HG03575 (cell line): ENCODE measurements around the gene SLC25A31.

Experiments
- ATAC-seq: cut with Tn5 transposase; IDR thresholded peaks from one replicate; pipeline ENCODE4 v1.9.1; 2021; ENCODE audit not compliant: unreplicated experiment, insufficient number of reproducible peaks, low FRiP score; ENCODE audit errors: extremely low read depth

Gene SLC25A31

DNA sequence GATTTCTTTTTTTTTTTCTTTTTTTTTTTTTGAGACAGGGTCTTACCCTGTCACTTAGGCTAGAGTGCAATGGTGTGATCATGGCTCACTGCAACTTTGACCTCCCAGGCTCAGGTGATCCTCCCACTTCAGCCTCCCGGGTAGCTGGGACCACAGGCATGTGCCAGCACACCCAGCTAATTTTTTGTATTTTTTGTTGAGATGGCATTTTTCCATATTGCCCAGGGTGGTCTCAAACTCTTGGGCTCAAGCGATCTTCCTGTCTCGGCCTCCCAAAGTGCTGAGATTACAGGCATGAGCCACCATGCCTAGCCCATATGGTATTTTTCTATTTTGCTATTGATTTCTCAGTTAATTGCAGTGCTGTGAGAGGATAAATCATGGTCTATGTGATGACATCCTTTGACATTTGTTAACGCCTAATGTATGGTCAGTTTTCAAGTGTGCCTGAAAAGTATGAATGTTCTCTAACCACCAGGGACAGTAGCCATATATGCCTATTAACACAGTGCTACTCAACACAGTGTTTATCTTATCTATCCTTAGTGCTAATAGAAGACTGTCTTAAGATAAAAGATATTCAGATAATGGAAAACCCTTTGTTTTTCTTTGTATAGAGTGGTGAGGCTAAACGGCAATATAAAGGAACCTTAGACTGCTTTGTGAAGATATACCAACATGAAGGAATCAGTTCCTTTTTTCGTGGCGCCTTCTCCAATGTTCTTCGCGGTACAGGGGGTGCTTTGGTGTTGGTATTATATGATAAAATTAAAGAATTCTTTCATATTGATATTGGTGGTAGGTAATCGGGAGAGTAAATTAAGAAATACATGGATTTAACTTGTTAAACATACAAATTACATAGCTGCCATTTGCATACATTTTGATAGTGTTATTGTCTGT lies 42.8 kb downstream of the SLC25A31 start:
- no peak for ATAC-seq

DNA sequence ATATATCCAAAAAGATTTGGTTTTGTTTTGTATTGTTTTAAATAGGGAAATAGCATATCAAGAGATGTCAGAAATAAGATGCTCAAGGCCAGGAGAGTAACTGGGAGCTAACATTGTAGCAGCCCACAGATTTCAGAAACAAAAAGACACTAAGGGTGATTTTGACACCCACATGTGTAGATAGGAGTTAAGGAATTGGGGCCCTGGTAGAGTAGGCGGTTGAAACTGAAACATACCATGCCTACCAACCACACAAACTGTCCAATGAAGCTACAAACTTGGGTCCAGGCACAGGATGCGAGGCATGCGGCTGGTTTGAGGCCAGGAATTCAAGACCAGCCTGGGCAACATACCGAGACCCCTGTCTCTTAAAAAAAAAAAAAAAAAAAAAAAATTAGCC lies 45.6 kb downstream of the SLC25A31 start:
- no peak for ATAC-seq

DNA sequence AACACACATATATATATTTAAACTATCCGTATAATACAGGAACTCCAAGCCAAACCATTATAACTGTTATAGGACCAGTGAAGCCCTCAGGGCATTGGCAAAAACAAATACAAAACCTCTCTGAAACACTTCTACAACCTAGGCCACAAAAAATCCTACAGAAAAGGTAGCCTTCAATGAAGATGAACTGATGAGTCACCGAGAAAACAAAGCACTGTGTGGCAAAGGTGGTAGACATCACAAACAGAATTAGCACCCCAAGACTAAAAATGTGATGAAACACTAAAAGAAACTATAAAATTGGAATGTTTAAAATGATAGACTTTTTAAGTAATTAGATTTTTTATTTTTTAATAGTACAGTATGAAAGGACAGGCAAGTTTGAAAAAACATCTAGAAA lies 46.4 kb downstream of the SLC25A31 start:
- no peak for ATAC-seq

DNA sequence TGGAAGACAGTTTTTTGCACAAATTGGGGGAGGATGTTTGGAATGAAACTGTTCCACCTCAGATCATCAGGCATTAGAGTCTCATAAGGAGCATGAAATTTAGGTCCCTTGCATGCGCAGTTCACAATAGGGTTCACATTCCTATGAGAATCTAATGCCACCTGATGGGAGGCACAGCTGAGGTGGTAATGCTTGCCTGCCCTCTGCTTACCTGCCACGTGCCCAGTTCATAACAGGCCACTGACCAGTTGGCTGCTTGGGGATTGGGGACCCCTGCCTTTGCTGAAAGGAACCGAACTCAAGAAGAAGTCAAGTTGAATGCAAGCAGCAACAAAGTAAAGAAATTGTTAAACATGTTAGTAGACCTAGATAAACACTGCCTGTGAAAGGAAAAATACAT lies 47.3 kb downstream of the SLC25A31 start:
- ATAC-seq: no peak

DNA sequence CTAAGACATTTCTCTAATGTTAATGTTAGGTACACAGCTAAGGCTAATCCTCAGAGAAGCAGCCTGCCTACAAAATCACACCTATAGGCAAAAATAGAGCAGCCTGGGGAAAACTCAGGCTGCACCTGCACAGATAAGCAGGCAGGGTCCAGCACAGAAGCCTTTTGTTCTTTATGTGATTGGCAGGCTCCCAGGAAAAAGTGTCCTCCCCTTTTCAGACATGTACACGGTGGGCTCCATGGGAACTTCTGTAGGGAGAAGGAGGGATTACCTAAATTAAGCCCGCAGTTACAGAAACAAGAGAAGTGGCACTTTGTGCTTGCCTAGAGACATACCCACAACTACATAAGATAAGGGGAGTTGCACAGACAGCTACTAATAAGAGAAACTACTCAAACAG lies 47.9 kb downstream of the SLC25A31 start:
- no peak for ATAC-seq

DNA sequence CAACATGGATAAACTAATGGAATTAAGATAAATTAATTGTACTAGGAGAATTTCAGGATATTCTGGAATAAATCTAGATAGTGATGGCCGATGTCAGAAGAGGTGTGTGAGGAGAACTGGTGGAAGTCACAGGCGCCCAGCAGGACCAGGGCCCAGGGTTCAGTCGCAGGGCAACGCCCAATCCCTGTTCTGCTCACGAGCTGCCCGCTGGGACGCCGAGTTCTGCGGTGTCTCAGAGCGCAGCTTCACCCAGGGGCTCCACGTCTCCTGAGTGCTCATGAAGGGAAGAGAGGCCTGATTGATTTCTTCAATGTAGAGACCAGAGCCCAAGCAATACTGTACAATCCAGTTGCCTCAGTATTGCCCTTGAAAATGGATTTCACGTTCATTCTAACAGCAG lies 50.4 kb downstream of the SLC25A31 start:
- no peak for ATAC-seq

DNA sequence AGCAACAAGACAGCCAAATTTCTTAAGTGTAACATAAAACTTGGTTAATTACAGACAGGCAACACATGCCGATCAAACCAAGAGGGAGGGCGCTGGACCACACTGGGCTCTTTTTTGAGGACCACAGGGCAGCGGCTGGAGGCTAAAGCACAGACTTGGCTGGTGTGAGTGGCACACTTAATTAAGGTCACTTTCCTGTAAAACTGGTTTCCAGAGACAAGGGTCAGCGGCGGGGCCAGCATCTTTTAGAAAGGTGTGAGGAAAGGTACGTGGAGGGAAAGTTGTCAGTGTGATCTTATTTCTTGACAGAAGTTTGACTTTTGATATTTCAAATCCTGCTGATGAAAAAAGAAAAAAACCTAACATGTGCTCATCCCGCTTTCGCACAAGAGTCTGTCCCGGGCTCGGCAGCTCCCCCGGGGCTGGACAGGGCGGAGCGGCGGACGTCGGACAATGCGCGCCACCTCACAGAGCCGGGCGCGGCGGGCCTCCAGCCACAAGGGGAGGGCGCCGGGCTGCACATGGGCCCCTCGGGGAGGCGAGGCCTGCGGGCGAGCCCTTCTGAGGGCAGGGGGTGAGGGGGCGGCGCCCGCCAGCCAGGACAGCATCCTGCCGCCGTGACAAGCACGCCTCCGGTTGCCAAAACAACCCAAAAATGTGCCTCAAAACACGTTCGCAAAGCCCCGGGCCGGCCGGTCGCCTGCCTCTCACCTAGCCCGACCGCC lies 51.3 kb downstream of the SLC25A31 start:
- peak; percentile 9 for ATAC-seq

DNA sequence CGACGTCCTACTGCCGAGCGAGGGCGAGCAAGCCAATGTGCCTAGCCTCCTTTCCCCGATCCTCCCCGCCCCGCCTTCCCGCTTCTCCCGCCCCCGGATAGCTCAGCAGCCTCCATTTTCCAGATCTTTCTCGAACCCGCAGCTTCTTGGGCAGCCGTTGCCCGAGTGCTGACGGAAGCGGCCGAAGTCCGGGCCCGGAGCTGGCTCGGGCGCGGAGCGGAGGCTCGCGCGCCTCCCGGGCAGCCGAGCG lies 51.8 kb downstream of the SLC25A31 start:
- peak; percentile 30 for ATAC-seq

DNA sequence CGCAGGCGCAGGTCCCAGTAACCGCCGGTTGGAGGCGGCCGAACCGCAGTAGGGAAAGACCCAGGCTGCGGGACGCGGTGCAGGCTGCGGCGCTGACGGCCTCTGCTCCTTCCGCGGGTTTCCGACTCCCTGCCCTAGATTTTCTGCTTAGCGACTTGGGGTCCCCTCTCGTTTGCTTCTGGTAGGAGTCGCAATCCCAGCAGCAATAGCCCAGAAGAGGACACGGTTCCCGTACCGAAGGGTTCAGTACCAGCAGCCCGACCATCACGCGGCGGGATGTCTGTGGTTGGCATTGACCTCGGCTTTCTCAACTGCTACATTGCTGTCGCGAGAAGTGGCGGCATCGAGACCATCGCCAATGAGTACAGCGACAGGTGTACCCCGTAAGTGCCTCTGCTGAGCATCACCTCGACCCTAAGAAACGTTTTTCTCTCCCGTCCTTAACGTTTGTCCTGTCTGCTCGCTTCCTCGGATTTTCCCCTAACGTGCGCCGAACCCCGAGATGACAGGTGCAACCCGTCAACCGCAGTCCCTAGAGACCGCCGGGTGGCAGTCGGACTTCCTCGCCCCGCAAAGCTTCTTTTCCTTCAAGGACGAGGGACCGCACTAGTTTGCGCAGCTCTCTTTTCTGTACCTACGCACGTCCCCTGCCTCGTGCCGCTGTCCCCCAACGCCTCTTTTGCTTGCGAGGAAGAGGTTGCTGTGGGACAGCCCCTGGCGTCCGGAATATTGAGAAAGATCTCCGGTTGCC lies 52.2 kb downstream of the SLC25A31 start, which contains the start of gene HSPA4L:
TSS of gene HSPA4L (plus strand) at position 48 of the 751 bp plus-strand sequence. CDS start at position 277, 229 bp downstream.
- peak; percentile 15 for ATAC-seq

DNA sequence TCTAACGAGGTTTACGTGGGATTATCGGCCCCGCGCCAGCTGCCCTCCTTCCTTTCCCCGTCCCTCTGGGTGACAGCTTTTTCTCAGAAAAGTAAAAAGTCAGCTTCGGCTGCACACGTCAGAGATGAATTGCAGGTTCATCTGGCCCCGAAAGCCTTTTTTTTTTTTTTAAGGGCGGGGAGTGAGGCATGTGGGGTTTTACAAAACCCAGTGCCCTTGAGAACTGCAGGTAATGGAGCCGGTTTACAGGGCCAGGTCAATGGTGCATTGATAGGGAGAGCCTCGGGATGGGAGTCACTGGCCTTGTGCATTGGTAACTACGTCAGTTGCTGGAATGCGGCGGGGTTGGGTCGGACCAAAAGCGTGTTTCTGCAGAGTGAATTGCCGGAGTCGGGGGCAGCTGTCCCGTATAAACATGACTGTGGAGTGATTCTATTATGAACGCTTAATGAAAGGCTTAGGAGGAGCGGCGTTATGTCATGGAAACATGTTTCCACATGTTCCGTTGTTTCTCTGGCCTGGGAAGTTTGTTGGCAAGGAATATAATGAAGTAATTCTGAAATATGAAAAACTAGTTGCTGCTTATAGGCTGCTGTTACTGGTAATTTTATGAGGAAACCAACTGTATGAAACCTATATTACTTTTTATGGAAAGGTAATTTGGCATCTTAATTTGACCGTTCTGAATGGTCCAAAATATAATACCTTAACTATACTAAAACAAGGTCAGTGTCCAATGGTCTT lies 53.0 kb downstream of the SLC25A31 start:
- ATAC-seq: peak; percentile 10

DNA sequence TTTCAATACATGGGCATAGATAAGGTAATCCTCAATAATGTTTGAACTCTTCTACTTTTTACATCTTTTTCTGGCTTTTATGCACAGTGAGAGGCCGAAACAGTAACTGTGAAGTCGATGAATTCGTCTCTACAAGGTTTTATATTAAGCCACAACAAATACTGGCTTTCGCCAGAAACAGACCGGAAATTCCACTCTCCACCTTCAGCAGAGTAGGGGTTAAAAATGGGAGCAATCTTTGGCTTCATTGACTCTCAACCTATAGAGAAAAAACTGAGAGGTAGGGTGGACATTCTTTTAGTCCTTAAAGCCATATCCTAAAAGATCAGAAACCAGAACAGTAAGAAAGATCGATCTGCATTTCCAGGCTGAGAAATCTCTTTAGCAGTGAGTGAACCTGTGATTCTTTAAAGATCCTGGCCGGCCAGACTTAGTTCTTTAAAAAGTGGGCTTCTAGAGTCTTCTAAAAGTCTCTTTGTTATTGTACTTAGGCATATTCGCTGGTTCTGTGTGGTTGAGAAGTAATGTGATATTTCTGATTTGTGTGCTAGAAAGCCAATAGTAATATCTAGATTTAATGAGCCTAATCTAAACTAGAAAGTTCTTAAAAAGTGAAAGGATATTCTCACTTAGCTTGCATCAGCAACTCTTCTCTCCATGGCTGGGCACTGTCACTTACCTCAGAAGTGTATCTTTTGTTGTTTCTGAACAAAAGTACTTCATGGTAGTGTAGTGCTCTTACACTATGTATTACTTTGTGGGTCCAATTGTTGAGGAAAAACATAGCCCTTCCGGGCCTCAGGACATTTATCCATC lies 54.0 kb downstream of the SLC25A31 start:
- no peak for ATAC-seq

DNA sequence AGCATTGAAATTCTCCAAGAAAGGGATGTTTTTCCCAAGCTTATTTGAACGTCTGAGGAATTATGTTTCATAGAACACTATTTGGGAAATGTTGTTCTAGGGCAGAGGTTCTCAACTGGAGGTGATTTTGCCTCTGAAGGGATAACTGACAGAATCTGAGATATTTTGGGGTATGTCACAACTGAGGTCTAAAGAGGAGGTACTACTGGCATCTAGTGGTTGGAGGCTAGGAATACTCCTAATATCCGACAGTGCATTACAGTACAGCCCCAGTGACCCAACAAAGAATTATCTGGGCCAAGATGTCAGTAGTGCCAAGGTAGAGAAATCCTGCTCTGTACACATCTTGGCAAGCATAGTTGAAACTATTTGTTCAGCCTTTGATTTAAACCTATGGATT lies 58.3 kb downstream of the SLC25A31 start:
- no peak for ATAC-seq

DNA sequence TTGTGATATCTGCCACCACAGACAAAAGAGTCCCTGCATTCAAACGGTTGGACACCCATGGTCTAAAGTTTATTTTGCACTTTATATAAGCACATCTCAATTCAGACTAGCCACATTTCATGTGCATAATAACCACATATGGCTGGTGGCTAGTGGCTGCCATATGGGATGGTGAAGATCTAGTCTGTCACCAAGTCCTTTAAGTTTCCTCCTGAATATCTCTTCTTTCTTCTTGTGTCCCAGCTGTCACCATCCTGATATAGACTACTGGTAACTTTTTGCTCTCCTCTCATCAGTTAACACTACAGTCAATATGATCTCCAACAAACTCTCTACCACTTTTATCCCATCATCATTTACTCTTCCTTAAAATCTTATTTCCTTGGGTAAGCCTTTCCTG lies 61.2 kb downstream of the SLC25A31 start:
- ATAC-seq: no peak

DNA sequence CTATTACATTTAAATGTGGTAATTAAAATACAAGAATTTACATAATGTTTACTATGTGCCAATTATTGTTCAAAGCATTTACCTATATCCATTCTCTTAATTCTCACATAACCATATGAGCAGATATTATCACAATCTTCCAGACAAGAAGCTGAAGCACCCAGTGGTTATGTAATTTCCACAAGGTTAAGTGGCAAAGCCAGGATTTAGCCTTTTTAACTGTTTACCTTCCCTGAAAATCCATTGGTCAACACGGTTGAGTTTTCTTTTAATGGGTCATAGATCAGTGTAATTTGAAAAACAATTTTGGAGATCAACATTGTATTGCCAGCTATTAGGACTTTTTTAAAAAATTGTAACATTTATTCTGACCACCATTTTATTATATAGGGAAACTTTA lies 63.3 kb downstream of the SLC25A31 start:
- ATAC-seq: no peak

DNA sequence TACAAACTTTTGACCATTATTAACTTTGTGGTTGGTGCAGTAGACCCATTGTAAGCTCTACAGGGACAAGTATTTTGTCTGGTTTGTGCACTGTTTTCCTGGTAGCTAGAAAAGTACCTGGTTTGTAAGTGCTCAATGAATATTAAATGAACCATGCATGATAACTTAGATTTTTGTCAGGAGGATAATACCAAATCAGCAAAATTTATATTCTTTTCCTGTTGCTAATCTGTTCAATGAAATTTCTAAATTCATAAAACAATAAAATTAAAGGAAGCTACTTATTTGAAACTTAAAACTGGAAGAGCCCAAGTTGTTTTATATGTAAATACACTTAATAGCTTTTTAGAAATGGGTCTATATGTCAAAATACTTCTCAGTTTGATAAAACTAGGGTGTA lies 69.5 kb downstream of the SLC25A31 start:
- no peak for ATAC-seq

DNA sequence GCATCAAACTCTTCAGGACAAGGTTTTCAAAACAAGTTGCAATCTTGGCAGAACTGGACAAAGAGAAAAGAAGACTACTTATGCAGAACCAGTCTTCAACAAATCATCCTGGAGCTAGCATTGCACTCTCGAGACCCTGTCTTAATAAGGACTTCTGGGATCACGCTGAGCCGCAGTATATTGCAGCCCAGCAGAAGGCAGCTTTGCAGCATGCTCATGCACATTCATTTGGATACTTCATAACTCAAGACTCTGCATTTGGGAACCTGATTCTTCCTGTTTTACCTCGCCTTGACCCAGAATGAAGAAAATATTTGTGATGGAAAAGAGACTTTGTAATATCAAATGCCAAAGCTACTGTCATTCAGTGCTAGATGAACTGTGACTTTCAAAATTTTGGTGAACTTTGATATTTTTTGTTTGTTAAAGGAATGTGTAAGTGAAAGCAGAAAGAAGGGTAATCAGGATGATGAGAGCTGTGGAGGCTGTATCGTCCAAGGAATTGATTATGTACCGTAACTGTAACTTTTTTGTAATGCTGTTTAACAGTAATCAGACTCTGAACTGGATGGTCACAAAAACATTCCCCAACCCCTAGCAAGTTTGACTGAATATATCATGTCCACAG lies 79.1 kb downstream of the SLC25A31 start:
- no peak for ATAC-seq

DNA sequence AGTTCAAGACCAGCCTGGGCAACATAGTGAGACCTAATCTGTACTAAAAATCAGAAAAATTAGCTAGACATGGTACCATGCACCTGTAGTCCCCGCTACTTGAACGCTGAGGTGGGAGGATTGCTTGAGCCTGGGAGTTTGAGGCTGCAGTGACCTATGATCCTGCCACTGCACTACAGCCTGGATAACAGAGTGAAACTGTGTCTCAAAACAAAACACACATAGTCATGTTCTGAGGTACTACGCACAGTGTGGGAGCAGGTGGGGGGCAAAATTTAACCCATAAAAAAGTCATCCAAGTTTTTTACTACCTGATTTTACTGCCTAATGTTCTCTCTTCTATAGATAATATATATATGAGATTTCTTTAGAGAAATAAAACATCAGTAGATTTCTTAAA lies 80.4 kb downstream of the SLC25A31 start:
- ATAC-seq: no peak

DNA sequence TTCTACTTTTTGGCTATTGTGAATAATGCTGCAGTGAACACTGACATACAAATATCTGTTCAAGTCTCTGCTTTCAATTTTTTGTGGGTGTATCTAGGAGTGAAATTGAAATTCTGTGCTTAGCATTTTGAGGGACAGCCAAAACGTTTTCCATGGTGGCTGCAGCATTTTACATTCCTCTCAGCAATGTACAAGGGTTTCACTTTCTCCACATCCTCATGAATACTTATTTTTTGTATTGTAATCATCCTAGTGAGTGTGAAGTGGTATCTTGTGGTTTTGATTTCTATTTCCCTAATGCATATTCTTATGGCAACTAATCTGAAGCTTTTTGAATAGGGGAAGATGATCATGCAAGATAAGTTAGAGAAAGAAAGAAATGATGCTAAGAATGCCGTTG lies 92.2 kb downstream of the SLC25A31 start:
- no peak for ATAC-seq
